Stimulated activated CD8-positive, alpha-beta memory T cell treated with anti-CD3 and anti-CD28 coated beads, Interleukin-15, amount 100 ng/mL, for 24 hours (primary cell): Measurements from ENCODE around the gene LILRB1.
"Not testable (repeated sequence)": the region's sequence is repeated elsewhere in the genome, so short reads cannot be mapped to it uniquely, and the experiment has no call there.

Source experiments
- DNase-seq: peaks from one replicate; pipeline ENCODE4 v3.0.0-alpha.2; 2020; ENCODE audit warnings: low read depth

The LILRB1 gene

GRCh38 chr19:54662730-54663129 is 32.4 kb downstream of the LILRB1 start, which contains the start of gene LILRB4:
LILRB4 (plus strand) TSS chr19:54662985; CDS start chr19:54663034, 49 bp downstream.
- no peak for DNase-seq

- DNase-seq: no peak
Observed at GRCh38 chr19:54665530-54665929, 35.2 kb downstream of the LILRB1 start.

DNA sequence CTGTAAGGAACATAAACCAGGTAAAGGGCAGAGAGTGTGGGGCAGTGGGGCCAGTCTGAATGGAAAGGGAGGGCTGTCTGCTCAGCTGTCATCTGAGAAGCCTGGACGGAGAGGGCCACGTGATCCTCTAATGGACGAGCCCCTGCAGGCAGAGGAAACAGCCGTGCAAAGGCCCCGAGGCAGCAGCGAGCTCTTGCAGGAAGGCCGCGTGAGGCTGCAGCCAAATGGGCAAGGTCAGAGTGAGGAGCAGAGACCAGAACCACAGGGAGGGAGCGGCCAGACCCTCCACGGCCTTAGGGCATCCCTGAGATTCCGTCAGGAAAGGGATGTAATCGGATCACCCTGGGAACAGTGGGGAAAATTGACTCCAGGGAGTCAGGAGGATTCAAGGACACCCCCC is 36.9 kb downstream of the LILRB1 start:
- no peak for DNase-seq

DNA sequence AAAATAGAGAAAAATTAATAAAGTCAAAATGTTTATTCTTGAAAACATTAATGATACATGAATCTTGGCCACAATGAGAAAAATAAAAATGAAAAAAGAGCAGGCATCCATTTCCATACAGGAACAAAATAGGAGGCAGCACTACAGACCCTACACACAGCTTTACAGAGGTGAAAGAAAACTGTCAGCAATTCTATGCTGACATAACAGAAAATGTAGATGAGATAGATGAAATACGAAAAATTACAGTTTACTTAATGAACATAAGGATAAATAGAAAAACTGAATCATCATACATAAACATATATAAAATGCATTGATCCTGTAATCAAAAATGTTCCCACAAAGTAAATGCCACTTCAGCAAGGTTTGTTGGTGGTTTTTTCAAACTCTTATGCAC is 38.1 kb downstream of the LILRB1 start:
- no peak for DNase-seq

DNA sequence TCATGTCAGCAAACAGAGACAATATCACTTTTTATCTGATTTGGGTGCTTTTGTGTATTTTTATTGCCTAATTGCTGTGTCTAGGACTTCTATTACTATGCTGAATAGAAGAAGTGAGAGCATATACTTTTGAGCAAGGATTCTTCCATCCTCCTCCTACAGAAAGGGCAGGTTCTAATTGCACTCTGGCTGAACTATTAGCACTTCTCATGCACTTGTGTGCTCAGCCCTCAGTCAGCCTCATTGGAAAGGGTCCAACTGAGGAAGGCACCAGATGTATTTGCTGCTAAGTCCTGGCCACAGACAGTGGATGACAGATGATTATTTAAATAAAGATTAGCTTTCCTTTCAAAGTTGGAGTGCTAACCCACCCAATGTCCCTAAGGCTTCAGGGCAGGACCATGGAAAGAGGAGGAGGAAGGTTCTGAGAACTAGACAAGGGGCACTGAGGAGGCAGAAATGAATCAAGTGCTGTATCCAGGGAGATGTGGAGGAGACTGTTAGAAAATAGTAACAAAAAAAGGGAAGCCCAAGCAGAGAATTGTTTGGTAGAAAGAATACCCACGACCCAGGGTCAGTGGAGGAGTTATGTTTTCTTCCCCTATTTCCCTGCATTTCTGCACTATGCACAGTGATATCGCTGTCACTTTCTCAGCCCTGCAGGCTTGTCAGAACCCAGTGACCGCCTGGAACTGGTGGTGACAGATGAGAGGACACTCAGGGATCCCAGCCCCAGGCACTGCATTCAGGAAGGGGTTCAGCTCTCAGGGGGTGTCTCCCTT is 40.5 kb downstream of the LILRB1 start:
- no peak for DNase-seq

DNA sequence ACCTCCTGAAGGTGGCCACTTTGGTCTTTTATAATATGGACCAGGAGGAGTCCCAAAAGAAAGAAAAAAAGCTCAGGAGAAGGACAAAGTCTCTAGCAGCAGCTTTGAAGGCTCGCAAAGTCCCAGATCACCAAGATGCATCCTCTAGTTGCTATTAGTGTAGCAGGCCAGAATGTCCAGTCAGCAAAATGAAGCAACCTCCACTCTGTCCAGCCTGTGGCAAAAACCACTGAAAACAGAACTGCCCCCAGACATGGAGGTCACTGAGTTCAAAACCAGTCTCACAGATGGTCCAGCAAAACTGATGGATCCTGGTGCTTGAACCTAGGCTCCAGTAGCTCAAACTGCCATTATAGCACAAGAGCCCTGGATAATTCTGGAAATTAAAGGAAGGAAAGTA is 42.9 kb downstream of the LILRB1 start:
- DNase-seq: no peak

DNA sequence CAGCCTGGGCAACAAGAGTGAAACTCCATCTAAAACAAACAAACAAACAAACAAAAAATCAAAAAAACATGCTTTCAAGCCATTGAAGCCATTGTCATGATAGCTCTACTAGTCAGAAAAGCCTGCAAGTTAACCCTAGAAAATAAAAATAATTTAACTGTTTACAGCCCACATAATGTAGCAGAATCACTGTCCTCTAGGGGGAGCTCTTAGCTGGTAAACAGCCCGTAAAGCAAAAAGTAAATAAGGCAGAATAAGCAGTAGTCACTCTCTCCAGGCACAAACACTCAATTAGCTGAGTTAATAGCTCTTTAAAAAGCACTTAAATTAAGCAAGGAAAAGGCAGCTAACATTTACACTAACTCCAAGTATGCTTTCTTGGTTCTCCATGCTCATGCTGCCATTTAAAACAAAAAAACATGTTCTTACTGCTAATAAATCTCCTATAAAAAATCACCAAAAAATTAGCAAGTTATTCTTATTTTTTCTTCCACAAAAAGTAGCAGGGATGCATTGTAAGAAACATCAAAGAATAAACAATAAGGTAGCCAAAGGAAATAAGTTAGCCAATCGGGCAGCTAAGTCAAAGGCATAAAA is 43.8 kb downstream of the LILRB1 start:
- no peak for DNase-seq

DNA sequence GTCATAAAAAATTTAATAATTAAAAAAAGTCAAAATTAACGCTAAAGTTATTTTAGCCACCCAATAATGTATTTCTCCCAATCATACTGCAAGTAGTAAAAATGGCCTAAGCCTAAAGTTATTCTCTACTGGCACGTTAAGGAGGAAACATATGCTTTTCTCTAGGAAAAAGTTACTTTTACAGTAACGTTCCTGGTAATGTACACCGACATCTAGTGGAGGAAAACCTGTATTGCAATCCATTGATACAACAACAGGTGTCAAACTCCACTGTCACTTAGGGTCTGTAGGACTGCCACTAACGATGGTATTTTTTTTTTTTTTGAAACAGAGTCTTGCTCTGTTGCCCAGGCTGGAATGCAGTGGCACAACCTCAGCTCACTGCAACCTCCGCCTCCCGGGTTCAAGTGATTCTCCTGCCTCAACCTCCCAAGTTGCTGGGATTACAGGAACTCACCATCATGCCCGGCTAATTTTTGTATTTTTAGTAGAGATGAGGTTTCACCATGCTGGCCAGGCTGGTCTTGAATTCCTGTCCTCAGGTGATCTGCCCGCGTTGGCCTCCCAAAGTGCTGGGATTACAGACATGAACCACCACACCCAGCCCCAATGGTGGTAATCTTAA is 46.0 kb downstream of the LILRB1 start:
- DNase-seq: not testable (repeated sequence)

DNA sequence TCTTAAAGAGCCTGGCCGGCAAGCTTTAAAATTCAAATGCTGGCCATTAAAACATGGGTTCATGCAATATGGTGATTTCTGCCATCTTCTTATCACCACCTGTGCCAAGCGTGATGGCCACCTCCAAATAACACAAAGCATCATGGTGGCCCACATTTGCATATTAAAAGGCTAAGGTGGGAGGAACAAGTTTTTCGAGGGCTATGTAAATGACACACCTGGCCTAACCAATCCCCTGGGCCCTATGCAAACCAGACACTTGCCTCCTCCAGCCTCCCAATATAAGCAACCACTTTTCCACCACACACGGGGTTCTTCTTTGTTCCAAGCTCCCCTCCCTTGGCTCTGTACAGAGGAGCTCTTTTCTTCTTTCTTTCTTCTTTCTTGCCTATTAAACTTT is 46.9 kb downstream of the LILRB1 start:
- no peak for DNase-seq

GRCh38 chr19:54681596-54681995 is 51.3 kb downstream of the LILRB1 start:
- DNase-seq: not testable (repeated sequence)

- no peak for DNase-seq
Observed at GRCh38 chr19:54682306-54682856, 52.1 kb downstream of the LILRB1 start.

GRCh38 chr19:54684527-54684926 is 54.2 kb downstream of the LILRB1 start:
- DNase-seq: no peak
